SK-N-SH (cell line): ENCODE data around the gene PTPRF. TPM values are rescaled to one million over a fixed set of nuclear protein-coding genes. Genes with fewer than 3 reads are reported as not detected.

ENCODE experiments used
- CTCF ChIA-PET: fragments of 300-600, 350-600 bp; formaldehyde crosslinking; extraction: SDS; loops from one replicate; lab custom pipeline; 2021; lab: Yijun Ruan, JAX
- POLR2A ChIA-PET: fragments of 350-600 bp; sonication (Branson Sonifier 250); formaldehyde crosslinking; extraction: SDS; loops from one replicate; lab custom pipeline; 2020; ENCODE audit warnings: antibody characterized with exemption, inconsistent platforms; lab: Yijun Ruan, JAX
- DNase-seq: peaks from one replicate; pipeline ENCODE4 v3.0.0; 2012
- H2AFZ ChIP-seq: fragments of 200-600 bp; sonication (generic); 2 replicates; pipeline ENCODE4 v1.8.1; 2016; ENCODE audit warnings: antibody characterized with exemption, mild to moderate bottlenecking, low read depth
- H3F3A ChIP-seq: fragments of 200-600 bp; sonication (generic); replicated peaks from 2 replicates; pipeline ENCODE3; 2016; ENCODE audit warnings: antibody characterized with exemption, mild to moderate bottlenecking; ENCODE audit not compliant: insufficient read depth
- H3K27ac ChIP-seq, 2 experiments: fragments of 200-500 bp in 1 of 2; fragments of 200-600 bp in 1 of 2; sonication (Bioruptor generic) in 1 of 2; sonication (generic), shearing (Covaris generic) in 1 of 2; 2 replicates each; pipeline versions ENCODE4 v1.5.1 to v1.6.1; 2014 to 2016; ENCODE audit warnings: low read depth in 2 of 2, inconsistent platforms in 1 of 2, low read length in 1 of 2, mild to moderate bottlenecking in 1 of 2, mixed read lengths in 1 of 2
- H3K27me3 ChIP-seq: fragments of 200-600 bp; sonication (generic), shearing (Covaris generic); 2 replicates; pipeline ENCODE4 v1.6.1; 2016; ENCODE audit warnings: mixed run types; ENCODE audit not compliant: insufficient read depth
- H3K36me3 ChIP-seq, 2 experiments: fragments of 200-500 bp in 1 of 2; fragments of 200-600 bp in 1 of 2; sonication (Bioruptor generic) in 1 of 2; sonication (generic) in 1 of 2; replicated peaks in 1 of 2; 2 replicates each; pipeline versions ENCODE3 to v1.5.1; 2014 to 2016; ENCODE audit warnings: low read length in 1 of 2, mild to moderate bottlenecking in 1 of 2; ENCODE audit not compliant: insufficient read depth in 2 of 2, control insufficient read depth in 1 of 2
- H3K4me1 ChIP-seq, 2 experiments: fragments of 200-500 bp in 1 of 2; fragments of 200-600 bp in 1 of 2; sonication (Bioruptor generic) in 1 of 2; sonication (generic), shearing (Covaris generic) in 1 of 2; 2 replicates each; pipeline versions ENCODE4 v1.5.1 to v1.6.1; 2014 to 2016; ENCODE audit warnings: low read depth in 1 of 2, low read length in 1 of 2, mixed run types in 1 of 2; ENCODE audit not compliant: insufficient read depth in 2 of 2, control insufficient read depth in 1 of 2
- H3K4me2 ChIP-seq: fragments of 200-600 bp; sonication (generic), shearing (Covaris generic); 2 replicates; pipeline ENCODE4 v1.6.1; 2017; ENCODE audit warnings: mixed run types
- H3K4me3 ChIP-seq, 2 experiments: fragments of 200-500 bp in 1 of 2; fragments of 200-600 bp in 1 of 2; sonication (Bioruptor generic) in 1 of 2; sonication (generic), shearing (Covaris generic) in 1 of 2; 2 replicates each; pipeline versions ENCODE4 v1.5.1 to v1.8.1; 2014 to 2016; ENCODE audit warnings: low read depth in 2 of 2, inconsistent platforms in 1 of 2, low read length in 1 of 2, mild to moderate bottlenecking in 1 of 2, mixed read lengths in 1 of 2, moderate library complexity in 1 of 2
- H3K79me2 ChIP-seq: fragments of 200-600 bp; sonication (generic); 2 replicates; pipeline ENCODE4 v1.8.1; 2017; ENCODE audit warnings: mild to moderate bottlenecking; ENCODE audit not compliant: insufficient read depth
- H3K9ac ChIP-seq: fragments of 200-600 bp; sonication (generic); 2 replicates; pipeline ENCODE4 v1.6.1; 2017; ENCODE audit warnings: mixed run types
- H3K9me2 ChIP-seq: fragments of 200-600 bp; sonication (generic); 2 replicates; pipeline ENCODE4 v1.6.1; 2017; ENCODE audit warnings: mixed run types
- H3K9me3 ChIP-seq: fragments of 200-600 bp; sonication (generic); 2 replicates; pipeline ENCODE4 v1.6.1; 2017; ENCODE audit warnings: mixed run types, mild to moderate bottlenecking, moderate library complexity
- H4K20me1 ChIP-seq: fragments of 200-600 bp; sonication (generic); 2 replicates; pipeline ENCODE4 v1.6.1; 2017; ENCODE audit warnings: mild to moderate bottlenecking, mixed run types; ENCODE audit not compliant: insufficient read depth
- ELF1 ChIP-seq: IDR thresholded peaks from 2 replicates; pipeline ENCODE4 v1.4.0; 2012
- FOSL2 ChIP-seq: IDR thresholded peaks from 2 replicates; pipeline ENCODE4 v1.4.0; 2012; ENCODE audit warnings: low read depth, mild to moderate bottlenecking, moderate library complexity, borderline replicate concordance
- FOXJ3 ChIP-seq: sonication (generic); formaldehyde crosslinking; IDR thresholded peaks from 2 replicates; pipeline ENCODE4 v1.5.1; 2020; ENCODE audit warnings: mild to moderate bottlenecking, missing genetic modification reagents
- JUND ChIP-seq: IDR thresholded peaks from 2 replicates; pipeline ENCODE4 v1.4.0; 2012
- MEF2A ChIP-seq: IDR thresholded peaks from 2 replicates; pipeline ENCODE4 v1.4.0; 2012; ENCODE audit warnings: low read depth, borderline replicate concordance
- NRF1 ChIP-seq: IDR thresholded peaks from 2 replicates; pipeline ENCODE4 v1.6.1; 2012; ENCODE audit warnings: low read depth, mild to moderate bottlenecking, low read length
- RAD21 ChIP-seq: IDR thresholded peaks from 2 replicates; pipeline ENCODE4 v1.6.1; 2012; ENCODE audit warnings: mild to moderate bottlenecking, low read length
- RCOR1 ChIP-seq: fragments of 150-350 bp; IDR thresholded peaks from 2 replicates; pipeline ENCODE4 v1.6.1; 2017; ENCODE audit warnings: antibody characterized with exemption, low read length
- SMC3 ChIP-seq: IDR thresholded peaks from 2 replicates; pipeline ENCODE4 v1.6.1; 2012; ENCODE audit warnings: low read depth, low read length, improper control_type of control experiment
- TAF1 ChIP-seq: IDR thresholded peaks from 2 replicates; pipeline ENCODE4 v1.6.1; 2012; ENCODE audit warnings: low read depth, mild to moderate bottlenecking, low read length, moderate library complexity, borderline replicate concordance
- TEAD4 ChIP-seq: IDR thresholded peaks from 2 replicates; pipeline ENCODE4 v1.4.0; 2012; ENCODE audit warnings: mild to moderate bottlenecking, borderline replicate concordance; ENCODE audit not compliant: insufficient read depth
- WGBS: methylation state at CpG from one replicate; pipeline ENCODE4 v1.1.6; 2017; ENCODE audit warnings: low lambda C conversion rate; 5-methylcytosine and 5-hydroxymethylcytosine counted together
- polyA plus RNA-seq, 3 experiments: library from polyadenylated mRNA; depleted of rRNA; stranded (reverse); fragments of >200 nt; gene quantifications; 2 replicates each; pipeline ENCODE4 v1.2.3, GENCODE V29; 2012
- TF ChIP-seq, protein P1 (sequence below): IDR thresholded peaks from 2 replicates; pipeline ENCODE4 v1.4.0; 2012; ENCODE audit warnings: low read depth, borderline replicate concordance
- TF ChIP-seq, protein P2 (sequence below): fragments of 150-350 bp; IDR thresholded peaks from 2 replicates; pipeline ENCODE4 v1.6.1; 2016; ENCODE audit warnings: mild to moderate bottlenecking, low read depth, low read length
- TF ChIP-seq, protein P3 (sequence below): IDR thresholded peaks from 2 replicates; pipeline ENCODE4 v1.6.1; 2012; ENCODE audit warnings: mild to moderate bottlenecking, low read depth, low read length, moderate library complexity
- TF ChIP-seq, protein P4 (sequence below): IDR thresholded peaks from 2 replicates; pipeline ENCODE4; 2012
- TF ChIP-seq, protein P5 (sequence below): fragments of 150-350 bp; IDR thresholded peaks from 2 replicates; pipeline ENCODE4 v1.6.1; 2017; ENCODE audit warnings: antibody characterized with exemption, low read length, low read depth, borderline replicate concordance

The PTPRF gene
- polyA plus RNA-seq, 1 of the 3 experiments (the other 2 are of a cell fraction): 72.7 TPM

DNA sequence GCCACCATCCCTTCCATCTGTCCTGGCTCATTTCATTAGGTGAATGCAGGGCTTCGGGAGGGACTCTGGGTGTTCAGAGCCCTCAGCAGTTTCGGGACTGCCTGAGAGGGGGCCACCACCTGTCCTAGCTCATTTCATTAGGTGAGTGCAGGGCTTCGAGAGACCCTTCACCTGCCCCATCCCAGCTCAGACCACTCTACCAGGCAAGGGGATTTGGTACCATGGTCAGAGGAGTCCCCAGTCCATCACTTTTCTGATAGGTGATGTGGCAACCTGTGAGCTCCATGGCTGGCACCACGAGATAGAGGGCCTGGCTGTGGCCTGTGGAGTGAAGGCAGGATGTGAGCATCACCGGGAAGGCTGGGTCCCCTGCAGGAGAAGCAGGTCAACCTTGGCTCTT is 86.3 kb downstream of the PTPRF start:
- no peak overlapping the region for H3K27ac ChIP-seq
- H3K9ac ChIP-seq: no peak overlapping the region
- no peaks in the 10 kb centered on the region for H3K9me2 ChIP-seq
- no peaks in the 10 kb centered on the region for H3K9me3 ChIP-seq
- no peaks in the 10 kb centered on the region for H3K79me2 ChIP-seq
- no peak for DNase-seq
- H3K4me3 ChIP-seq: no peak overlapping the region
- H3K36me3 ChIP-seq: peaks cover 3 to 37% of the 10 kb centered on the region in 2 experiments
- ChIA-PET POLR2A (no interaction called here), CTCF (interaction anchor here (1.1 kb wide), 1 partner anchor 10 kb away, joined by 4 read pairs; no protein-coding TSS in a partner anchor)
- peaks cover 0 to 8% of the 10 kb centered on the region in 2 experiments; a peak in 1 of 4 replicates for H3K4me1 ChIP-seq
- no peaks in the 10 kb centered on the region for H4K20me1 ChIP-seq
- no peaks in the 10 kb centered on the region for H3F3A ChIP-seq
- WGBS: 100% methylated on average over 1 of the region's 5 CpGs
- no peak overlapping the region for H3K4me2 ChIP-seq
- no peaks in the 10 kb centered on the region for H3K27me3 ChIP-seq
- no peak overlapping the region for H2AFZ ChIP-seq
- TF ChIP-seq, protein P1, sequence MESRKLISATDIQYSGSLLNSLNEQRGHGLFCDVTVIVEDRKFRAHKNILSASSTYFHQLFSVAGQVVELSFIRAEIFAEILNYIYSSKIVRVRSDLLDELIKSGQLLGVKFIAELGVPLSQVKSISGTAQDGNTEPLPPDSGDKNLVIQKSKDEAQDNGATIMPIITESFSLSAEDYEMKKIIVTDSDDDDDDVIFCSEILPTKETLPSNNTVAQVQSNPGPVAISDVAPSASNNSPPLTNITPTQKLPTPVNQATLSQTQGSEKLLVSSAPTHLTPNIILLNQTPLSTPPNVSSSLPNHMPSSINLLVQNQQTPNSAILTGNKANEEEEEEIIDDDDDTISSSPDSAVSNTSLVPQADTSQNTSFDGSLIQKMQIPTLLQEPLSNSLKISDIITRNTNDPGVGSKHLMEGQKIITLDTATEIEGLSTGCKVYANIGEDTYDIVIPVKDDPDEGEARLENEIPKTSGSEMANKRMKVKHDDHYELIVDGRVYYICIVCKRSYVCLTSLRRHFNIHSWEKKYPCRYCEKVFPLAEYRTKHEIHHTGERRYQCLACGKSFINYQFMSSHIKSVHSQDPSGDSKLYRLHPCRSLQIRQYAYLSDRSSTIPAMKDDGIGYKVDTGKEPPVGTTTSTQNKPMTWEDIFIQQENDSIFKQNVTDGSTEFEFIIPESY: no peak
- TF ChIP-seq, protein P2, sequence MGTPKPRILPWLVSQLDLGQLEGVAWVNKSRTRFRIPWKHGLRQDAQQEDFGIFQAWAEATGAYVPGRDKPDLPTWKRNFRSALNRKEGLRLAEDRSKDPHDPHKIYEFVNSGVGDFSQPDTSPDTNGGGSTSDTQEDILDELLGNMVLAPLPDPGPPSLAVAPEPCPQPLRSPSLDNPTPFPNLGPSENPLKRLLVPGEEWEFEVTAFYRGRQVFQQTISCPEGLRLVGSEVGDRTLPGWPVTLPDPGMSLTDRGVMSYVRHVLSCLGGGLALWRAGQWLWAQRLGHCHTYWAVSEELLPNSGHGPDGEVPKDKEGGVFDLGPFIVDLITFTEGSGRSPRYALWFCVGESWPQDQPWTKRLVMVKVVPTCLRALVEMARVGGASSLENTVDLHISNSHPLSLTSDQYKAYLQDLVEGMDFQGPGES: no peak
- TF ChIP-seq TAF1 (no peak), SMC3 (no peak), TEAD4 (no peak), RCOR1 (no peak), RAD21 (no peak)
- TF ChIP-seq, protein P3, sequence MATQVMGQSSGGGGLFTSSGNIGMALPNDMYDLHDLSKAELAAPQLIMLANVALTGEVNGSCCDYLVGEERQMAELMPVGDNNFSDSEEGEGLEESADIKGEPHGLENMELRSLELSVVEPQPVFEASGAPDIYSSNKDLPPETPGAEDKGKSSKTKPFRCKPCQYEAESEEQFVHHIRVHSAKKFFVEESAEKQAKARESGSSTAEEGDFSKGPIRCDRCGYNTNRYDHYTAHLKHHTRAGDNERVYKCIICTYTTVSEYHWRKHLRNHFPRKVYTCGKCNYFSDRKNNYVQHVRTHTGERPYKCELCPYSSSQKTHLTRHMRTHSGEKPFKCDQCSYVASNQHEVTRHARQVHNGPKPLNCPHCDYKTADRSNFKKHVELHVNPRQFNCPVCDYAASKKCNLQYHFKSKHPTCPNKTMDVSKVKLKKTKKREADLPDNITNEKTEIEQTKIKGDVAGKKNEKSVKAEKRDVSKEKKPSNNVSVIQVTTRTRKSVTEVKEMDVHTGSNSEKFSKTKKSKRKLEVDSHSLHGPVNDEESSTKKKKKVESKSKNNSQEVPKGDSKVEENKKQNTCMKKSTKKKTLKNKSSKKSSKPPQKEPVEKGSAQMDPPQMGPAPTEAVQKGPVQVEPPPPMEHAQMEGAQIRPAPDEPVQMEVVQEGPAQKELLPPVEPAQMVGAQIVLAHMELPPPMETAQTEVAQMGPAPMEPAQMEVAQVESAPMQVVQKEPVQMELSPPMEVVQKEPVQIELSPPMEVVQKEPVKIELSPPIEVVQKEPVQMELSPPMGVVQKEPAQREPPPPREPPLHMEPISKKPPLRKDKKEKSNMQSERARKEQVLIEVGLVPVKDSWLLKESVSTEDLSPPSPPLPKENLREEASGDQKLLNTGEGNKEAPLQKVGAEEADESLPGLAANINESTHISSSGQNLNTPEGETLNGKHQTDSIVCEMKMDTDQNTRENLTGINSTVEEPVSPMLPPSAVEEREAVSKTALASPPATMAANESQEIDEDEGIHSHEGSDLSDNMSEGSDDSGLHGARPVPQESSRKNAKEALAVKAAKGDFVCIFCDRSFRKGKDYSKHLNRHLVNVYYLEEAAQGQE: no peak

GRCh38 chr1:43617668-43618067 is 87.0 kb downstream of the PTPRF start:
- H3K9me3 ChIP-seq: no peaks in the 10 kb centered on the region
- no peak overlapping the region for H3K4me3 ChIP-seq
- no peak overlapping the region for H3K4me2 ChIP-seq
- H3F3A ChIP-seq: no peaks in the 10 kb centered on the region
- peaks cover 0 to 8% of the 10 kb centered on the region in 2 experiments; a peak in 1 of 4 replicates for H3K4me1 ChIP-seq
- H3K9me2 ChIP-seq: no peaks in the 10 kb centered on the region
- no peak for DNase-seq
- H3K27ac ChIP-seq: no peak overlapping the region
- no peak overlapping the region for H2AFZ ChIP-seq
- peaks cover 3 to 38% of the 10 kb centered on the region in 2 experiments for H3K36me3 ChIP-seq
- WGBS: 97% methylated on average over 12 of the region's 14 CpGs
- CTCF ChIA-PET: no interaction called here
- no peaks in the 10 kb centered on the region for H4K20me1 ChIP-seq
- POLR2A ChIA-PET: interaction anchor here (1.0 kb wide), 1 partner anchor 91 kb away, joined by 3 read pairs; no protein-coding TSS in a partner anchor
- H3K9ac ChIP-seq: no peak overlapping the region
- H3K27me3 ChIP-seq: no peaks in the 10 kb centered on the region
- H3K79me2 ChIP-seq: no peaks in the 10 kb centered on the region
- TF ChIP-seq, protein P4, sequence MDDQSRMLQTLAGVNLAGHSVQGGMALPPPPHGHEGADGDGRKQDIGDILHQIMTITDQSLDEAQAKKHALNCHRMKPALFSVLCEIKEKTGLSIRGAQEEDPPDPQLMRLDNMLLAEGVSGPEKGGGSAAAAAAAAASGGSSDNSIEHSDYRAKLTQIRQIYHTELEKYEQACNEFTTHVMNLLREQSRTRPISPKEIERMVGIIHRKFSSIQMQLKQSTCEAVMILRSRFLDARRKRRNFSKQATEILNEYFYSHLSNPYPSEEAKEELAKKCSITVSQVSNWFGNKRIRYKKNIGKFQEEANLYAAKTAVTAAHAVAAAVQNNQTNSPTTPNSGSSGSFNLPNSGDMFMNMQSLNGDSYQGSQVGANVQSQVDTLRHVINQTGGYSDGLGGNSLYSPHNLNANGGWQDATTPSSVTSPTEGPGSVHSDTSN: no peak
- TF ChIP-seq MEF2A: no peak
- no peak for TF ChIP-seq TAF1
- no peak for TF ChIP-seq NRF1
- TF ChIP-seq FOXJ3 (CRISPR knock-in tag): no peak
- no peak for TF ChIP-seq ELF1
- TF ChIP-seq, protein P1: no peak
- TF ChIP-seq RCOR1: no peak
- TF ChIP-seq, protein P5, sequence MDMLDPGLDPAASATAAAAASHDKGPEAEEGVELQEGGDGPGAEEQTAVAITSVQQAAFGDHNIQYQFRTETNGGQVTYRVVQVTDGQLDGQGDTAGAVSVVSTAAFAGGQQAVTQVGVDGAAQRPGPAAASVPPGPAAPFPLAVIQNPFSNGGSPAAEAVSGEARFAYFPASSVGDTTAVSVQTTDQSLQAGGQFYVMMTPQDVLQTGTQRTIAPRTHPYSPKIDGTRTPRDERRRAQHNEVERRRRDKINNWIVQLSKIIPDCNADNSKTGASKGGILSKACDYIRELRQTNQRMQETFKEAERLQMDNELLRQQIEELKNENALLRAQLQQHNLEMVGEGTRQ: no peak
- no peak for TF ChIP-seq FOSL2
- no peak for TF ChIP-seq JUND
- no peak for TF ChIP-seq SMC3
